Mucosa of rectum (tissue), 2 donors: ENCODE data around the gene NUP58.

Experiments
- H3K27ac ChIP-seq, 2 donors: one replicate each; pipeline ENCODE4 v1.7.0; 2013; ENCODE audit warnings: inconsistent platforms in 2 of 2, low read depth in 2 of 2, low read length in 2 of 2
- H3K27me3 ChIP-seq, 2 donors: one replicate each; pipeline ENCODE4 v1.7.0; 2013; ENCODE audit warnings: low read length in 2 of 2; ENCODE audit not compliant: control insufficient read depth in 2 of 2, insufficient read depth in 2 of 2
- H3K36me3 ChIP-seq, 2 donors: one replicate each; pipeline ENCODE4 v1.7.0; 2013; ENCODE audit warnings: low read length in 2 of 2; ENCODE audit not compliant: control insufficient read depth in 2 of 2, insufficient read depth in 2 of 2
- H3K4me1 ChIP-seq, 2 donors: one replicate each; pipeline ENCODE4 v1.7.0; 2013; ENCODE audit warnings: low read length in 2 of 2, mild to moderate bottlenecking in 1 of 2; ENCODE audit not compliant: control insufficient read depth in 2 of 2, insufficient read depth in 2 of 2
- H3K4me3 ChIP-seq, 2 donors: one replicate each; pipeline ENCODE4 v1.7.0; 2013; ENCODE audit warnings: low read length in 2 of 2
- H3K9ac ChIP-seq, 2 donors: one replicate each; pipeline ENCODE4 v1.7.0; 2013; ENCODE audit warnings: low read length in 2 of 2, low read depth in 1 of 2, mild to moderate bottlenecking in 1 of 2
- H3K9me3 ChIP-seq, 2 donors: one replicate each; pipeline ENCODE4 v1.7.0; 2013; ENCODE audit warnings: low read length in 2 of 2; ENCODE audit not compliant: control insufficient read depth in 2 of 2
- donor health status: healthy.
- donor health status: Normal muscosa, but diverticular disease.

NUP58 gene

DNA sequence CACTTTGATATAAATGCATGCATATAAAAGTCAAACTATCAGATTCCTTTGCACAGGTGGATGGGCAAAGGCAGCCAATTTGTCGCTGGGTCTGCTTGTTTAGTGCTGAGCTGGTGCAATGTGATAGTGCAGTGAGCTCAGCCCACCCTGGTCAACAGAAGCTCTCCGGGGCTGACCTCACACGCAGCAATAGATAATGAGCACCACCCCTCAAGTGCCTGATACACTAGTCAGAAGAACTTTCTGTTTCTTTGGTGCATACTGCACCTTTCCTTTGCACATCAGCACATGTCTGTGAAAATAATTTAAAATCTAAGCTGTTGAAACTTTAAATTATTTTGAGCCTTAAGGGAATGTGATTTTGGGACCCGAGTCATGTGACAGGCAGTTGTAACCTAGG lies 90.5 kb downstream of the NUP58 start:
- no peaks in the 10 kb centered on the region for H3K4me1 ChIP-seq
- H3K27ac ChIP-seq, result no peak overlapping the region
- no peaks in the 10 kb centered on the region for H3K36me3 ChIP-seq
- no peaks in the 10 kb centered on the region for H3K9me3 ChIP-seq
- H3K9ac ChIP-seq, result no peak overlapping the region
- H3K4me3 ChIP-seq, result no peak overlapping the region
- H3K27me3 ChIP-seq, result no peaks in the 10 kb centered on the region
